CD4-positive, alpha-beta T cell treated with Interleukin-15 for 4 hours (primary cell): ENCODE measurements around the gene SUCO.
"Not testable (repeated sequence)": the region's sequence is repeated elsewhere in the genome, so short reads cannot be mapped to it uniquely, and the experiment has no call there.

Experiments
- DNase-seq: peaks from one replicate; pipeline ENCODE4 v3.0.0-alpha.2; 2020; ENCODE audit warnings: low spot score

Gene SUCO

DNA sequence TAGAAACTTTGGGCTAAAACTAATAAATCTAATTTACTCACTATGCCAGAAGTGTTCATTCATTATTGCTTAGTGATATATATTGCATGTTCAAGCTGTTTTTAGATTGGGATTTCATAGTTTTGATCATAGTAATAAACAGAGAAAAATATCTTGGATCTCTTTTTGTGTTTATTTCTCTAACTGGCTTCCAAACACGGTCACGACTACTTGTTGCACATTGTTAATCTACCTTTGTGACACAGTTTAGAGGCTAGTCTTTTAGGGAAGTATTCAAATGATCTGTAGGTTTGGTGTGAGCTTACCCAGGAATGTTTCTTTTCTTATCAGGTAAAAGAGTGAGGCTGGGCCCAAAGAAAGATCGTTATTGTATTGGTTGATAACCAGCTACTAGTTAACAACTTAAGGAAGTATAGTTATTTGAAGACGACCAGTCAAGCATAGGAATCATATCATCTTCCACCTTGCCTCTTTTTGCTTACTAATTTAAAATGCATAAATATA, 75.2 kb downstream of the SUCO start:
- no peak for DNase-seq

DNA sequence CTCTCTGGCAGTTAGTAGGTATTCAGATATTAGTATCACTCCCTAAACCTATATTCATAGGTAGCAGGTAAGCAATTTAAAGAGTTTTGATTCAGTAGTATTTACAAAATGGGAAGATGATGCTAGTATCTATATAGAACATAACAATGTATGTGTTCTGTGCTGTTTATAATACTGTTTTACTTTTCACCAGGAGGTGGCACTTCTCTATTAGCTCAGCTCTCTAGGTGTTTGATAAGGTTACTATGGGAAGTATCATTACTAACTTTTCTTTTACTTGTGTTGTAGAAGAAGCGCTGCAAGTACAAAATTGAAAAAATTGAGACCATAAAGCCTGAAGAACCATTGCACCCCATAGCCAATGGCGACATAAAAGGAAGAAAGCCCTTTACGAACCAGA, 76.6 kb downstream of the SUCO start:
- peak; percentile 54 for DNase-seq

DNA sequence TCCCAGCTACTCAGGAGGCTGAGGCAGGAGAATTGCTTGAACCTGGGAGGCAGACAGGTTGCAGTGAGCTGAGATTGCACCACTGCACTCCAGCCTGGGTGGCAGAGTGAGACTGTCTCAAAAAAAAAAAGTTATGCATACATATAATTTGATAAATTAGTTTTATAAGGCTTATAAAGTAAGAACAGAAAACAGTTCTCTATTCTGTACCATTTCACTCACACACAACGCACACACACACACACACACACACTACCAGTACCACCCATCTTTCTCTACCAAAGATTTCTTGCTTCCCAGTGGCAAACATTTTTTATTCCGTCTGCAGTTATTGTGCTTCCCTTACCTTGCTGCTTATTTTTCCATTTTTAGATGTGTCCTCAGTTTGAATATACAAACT, 79.5 kb downstream of the SUCO start:
- no peak for DNase-seq

DNA sequence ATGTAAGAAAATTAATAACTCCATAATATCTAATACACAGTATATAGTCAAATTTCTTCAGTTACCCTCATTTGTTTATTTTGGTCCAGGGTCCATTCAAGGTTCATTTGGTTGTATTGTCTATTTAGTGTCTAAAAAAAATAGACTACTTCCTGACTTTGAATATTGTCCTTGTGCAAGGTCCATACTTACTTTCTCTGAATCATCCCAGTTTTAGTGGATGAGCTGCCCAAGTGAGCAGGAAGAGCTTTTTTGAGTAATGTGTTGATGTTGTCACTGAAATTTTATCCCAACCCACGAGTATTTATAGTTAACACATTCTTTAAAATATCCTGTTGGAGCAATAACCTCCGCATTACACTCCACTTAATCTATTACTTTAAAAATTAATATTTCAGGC, 80.3 kb downstream of the SUCO start:
- DNase-seq = no peak

DNA sequence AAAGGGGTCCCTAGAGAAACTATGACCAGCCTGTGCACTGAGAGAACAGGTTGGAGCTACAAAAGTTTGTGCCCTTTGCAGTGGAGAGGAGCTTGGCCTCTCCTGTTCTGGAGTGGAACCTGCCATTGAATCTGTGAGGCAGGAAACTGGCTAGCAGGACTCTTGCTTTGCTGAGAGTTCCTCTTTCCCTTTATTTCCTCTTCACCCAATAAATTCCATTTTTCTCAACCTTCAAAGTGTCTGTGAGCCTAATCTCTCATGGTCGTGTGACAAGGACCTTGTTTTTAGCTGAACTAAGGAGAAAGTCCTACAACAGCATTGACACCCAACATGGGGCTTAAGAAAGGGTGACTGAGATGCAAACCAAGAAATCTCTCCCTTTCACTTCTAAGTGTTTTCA, 83.2 kb downstream of the SUCO start:
- DNase-seq = no peak

DNA sequence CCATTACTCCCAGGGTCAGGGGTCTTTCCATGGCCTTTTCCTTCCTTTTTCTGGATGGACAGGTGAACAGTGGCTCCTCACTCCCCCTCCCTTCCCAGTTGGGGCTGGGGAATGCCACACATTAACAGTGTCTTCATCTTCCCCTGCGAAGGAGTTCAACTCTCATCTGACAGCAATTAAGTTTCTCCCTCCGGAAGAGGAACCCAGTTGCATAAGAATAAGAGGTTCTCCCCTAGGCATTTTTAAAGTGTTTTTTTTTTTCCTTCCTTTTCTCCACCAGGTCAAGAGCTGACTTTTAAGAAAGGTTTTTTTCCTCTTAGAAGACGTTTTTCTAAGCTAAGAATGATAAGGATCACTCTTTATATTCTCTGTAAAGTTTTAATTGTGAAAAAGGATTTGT, 83.7 kb downstream of the SUCO start:
- no peak for DNase-seq

DNA sequence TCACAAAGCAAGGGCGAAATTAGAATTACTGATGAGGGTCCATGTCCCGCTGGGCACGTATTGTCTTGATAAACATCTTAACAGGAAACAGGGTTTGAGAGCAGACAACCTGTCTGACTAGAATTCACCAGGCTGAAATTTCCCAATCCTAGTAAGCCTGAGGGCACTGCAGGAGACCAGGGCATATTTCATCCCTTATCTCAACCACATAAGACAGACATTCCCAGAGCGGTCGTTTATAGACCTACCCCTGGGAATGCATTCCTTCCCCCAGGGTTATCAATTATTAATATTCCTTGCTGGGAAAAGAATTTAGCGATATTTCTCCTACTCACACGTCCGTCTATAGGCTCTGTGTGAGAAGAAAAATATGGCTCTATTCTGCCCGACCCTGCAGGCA, 87.7 kb downstream of the SUCO start:
- not testable (repeated sequence) for DNase-seq

DNA sequence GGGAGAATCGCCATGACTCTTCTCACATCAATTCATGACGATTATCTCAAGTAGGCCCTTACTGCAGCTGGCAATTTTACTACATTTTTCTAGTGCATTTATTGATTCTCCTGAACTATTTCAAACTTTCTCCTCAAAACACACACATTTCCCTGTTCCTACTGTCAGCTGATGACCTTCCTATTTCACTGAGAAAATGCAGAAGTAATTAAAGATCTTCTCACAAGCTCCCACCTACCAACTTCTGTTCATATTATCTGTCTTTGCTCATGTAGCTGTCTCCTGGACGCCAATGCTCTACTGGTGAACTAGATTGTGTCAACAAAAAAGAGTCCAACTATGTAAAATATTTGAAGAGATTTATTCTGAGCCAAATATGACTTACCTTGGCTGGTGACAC, 89.6 kb downstream of the SUCO start:
- no peak for DNase-seq

DNA sequence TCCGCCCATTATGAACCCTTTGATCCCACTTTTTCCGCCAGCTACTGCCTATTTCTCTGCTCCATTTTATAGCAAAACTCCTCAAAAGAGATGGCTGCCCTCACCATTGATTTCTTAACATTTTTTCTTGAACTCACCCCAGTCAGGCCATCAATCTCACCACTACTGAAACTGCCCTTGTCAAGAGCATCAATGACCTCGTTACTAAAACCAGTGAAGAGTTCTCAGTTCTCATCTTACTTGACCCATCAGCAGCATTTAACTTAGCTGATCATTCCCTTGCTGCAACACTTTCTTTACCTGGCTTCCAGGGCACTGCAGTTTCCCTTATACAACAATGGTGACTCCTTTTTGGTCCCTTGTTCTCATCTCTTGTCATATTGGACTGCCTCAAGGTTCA, 90.8 kb downstream of the SUCO start:
- DNase-seq = no peak

DNA sequence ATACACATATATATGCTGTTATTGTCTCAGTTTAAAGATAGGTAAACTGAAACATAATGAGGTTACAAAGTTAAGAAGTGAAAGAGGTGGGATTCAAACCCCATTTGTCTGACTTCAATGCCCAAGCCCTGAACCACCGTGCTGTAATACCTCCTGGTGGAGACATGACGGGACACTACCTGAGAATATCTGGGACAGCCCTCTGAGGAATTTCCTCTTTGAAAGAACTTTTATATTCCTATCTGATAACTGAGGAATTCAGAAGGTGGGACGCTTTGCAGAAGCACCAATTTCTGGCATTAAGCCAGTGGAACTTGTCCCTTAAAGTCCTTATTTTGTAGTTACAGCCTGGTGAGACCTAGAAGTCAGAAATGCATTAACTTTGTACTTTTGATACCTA, 93.9 kb downstream of the SUCO start:
- no peak for DNase-seq

DNA sequence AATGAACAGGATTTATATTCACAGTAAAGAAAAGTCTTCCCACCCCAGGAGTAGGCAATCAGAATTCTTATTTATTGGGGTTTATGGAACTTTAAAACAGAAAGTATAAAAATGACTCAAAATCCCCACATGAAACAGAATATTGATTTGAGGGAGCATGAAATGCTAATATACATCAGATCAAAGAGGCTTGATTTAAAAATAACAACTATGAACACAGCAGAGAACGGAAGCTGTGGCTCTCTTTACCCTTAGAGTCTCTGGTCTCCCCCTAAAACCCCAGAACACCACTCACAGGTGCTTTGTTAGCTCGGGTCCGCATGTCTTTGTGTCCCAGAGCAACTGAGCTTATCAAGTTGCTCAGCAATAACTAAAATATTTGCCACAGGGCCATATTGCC, 94.8 kb downstream of the SUCO start:
- DNase-seq = peak; percentile 27

DNA sequence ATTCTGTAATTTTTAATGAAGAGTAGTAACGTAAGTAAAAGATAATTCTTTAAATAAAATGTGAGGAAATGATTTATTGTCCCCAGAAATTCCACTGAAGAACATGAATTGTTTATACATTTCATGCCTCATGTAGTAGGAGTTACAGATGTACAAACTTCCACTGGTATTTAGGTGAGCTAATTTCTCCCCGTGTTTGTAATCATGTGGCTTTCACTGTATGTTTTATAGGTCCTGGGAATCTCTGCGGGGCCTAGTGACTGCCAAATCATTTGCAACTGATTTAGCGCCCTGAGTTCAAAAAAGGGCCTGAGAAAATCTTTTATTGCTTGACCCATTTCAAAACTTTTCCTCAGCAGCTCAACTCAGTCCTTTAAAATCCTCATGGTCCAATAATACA, 95.5 kb downstream of the SUCO start:
- no peak for DNase-seq

DNA sequence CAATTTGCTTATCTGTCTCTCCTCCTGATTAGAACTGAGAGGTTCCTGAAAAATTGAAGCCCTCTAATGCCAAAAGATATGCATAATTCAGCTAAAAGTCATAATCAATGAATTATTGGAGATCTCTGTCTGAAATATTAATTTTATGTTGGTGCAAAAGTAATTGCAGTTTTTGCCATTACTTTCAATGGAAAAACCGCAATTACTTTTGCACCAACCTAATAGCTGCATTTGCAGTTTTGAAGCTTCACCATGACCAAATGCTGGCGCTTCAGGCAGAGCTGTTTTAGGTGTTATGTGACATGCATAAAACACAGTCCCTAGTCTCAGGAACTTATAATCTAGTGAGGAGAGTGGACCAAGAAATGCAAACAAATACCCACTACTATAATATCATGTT, 96.2 kb downstream of the SUCO start:
- no peak for DNase-seq

DNA sequence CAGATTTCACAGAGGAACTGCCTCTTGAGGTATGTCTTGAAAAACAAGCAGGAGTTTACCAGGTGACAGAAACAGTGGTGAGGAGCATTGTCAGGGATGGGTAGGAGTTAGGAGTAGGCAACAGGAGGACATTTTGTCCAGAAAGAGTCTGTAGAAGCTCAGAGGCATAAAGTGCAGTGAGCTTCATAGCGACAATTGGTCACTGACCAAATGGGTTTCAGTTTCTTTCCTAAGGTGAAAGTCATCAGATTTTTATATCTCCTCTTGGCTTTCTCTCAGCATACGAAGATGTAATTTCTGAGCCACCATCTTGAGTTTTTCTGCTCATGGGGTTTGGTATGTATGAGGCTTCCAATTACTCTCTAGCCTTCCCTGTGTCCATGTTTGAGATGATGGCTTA, 96.7 kb downstream of the SUCO start:
- DNase-seq = no peak

DNA sequence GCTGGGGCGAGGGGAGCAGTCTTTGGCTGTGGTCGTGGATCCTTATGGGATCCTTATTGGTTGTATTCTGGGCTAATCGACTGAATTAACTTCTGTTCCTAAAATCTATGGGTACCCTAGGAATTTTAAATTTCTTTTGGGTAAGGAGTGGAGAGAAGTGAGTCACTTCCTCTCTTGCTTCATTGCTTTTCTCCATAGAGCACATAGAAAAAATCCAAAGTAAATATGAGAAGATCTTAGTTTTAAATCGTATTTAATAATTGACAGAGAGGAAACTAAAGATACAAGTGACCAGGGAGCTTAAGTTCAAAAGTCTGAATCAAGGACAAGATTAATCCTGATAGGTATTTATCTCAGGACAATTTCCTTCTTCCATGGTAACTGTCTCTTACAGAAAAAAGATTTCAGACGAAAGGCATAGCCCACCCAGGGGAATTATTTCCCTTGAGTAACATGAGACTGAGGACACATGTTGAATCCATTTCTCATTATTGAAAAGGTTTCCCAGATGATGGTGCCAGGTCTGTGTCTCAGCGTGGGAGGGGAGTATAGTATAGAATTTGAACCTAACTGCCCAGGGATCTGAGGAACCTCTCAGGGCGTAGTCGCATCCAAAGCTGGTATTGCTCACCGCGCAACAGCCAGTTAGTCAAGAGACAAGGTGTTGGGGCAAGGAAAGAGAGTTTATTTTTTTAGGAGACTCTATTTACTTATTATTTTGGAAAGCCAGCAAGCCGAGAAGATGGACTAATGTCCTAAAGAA, 97.3 kb downstream of the SUCO start:
- DNase-seq = no peak

DNA sequence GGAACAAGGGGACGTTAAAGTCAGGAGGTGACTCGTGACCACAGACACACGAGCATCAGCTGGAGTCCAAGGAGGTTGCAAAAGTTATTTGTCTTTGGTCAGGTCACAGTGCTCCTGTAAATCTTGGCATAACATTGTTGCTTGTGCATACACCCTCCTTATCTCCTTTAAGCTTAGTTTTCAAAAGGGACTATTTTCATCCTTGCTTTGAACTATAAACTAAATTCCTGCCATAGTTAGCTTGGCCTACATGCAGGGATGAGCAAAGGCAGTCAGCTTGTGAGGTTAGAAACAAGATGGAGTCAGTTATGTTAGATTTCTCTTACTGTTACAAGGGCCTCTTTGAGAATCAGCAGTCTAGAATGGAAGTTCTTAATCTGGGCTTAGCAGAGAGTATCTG, 97.9 kb downstream of the SUCO start:
- no peak for DNase-seq

DNA sequence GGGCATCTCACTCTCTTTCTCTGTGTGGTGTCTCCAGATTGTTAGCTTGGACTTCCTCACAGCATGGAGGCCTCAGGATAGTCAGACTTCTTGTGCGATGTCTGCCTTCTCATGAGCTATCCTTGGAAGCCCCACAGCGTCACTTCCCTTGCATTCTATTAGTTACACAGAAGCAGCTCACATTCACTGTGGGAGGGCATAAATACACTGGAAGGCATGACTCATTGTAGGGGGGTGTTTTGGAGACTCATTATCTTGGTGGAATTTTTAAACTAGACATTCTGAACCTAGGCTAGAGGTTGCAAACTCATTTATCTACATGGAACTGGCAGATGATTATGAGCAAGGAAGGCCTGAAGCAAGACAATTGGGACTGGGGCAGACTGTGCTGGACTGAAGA, 104.6 kb downstream of the SUCO start:
- DNase-seq = peak; percentile 19

DNA sequence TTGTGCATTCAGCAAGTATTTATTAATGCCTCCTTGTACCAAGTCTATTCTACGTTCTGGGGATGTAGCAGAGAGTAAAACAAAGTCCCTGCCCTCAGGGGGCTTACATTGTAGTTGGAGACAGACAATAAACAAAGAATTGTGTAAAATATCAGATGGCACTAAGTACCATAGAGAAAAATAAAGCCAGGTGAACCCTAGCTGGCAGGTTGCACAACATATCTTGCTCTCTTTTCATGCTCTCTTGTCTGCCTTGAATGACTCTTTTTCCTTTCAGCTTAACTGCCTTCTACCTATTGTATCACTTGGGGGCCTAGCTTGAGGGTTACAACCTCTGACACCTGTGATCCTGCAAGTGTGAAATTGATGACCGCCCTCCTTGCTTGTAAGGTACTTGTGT, 105.3 kb downstream of the SUCO start:
- DNase-seq = no peak

DNA sequence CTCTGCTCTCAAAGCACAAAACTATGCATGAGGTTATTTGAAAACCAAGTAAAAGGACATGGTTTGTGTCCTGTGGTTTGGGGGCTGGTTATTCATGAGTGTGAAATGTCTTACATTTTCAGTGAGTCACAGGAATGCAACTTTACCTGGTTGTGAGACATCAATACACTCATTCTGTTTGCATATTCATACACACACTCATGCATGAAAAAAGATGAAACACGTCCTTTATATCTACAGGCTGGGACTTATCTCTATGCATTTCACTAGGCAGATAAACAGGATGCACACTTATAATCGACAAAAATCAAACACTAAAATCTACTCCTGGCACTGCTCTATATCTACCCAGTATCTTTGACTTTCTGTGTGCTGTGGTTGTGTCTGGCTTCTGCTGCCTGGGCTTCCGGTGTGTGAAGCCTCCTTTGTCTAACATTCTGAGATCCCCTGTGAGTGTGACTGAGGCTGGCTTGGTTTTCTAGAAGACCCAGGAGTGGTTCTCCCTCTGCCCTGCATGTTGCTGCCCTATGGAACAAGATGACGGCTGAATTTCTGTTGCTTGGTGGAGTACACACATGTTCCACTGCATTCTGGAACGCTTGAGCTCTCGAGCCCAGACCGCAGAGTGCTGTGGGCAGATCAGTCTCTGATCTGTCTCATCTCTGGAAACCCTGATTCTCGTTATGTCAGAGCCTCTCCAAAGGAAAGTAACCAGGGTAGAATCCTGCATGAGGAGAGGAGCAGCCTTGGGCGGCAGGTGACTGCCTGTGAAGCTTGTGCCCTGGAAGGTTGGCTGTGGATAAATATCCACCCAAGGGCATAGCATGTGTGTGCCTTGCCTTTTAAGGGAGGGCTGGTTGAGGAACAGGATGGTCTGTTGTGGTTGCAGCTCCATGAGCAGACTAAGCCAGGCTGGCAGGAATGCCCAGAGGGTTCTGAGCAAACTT, 106.2 kb downstream of the SUCO start:
- DNase-seq = peak; percentile 79

DNA sequence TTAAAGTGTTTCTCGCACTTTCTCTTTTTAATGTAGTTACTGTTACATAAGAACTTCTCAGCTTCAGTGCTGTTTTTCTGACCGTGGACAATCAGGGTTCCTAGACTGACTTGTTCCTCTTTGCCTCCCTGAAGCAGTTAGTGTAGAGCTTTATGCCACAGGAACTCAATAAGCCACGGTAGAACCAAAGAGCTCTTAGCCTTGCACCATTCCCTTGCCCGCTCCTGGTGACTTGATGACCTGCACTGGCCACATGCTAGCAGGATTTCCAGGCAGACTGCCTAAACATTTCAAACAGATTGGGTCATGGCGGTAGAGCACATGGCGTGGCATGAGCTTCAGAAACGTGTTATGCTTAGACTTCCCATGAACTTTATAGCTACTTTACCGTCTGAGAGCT, 107.2 kb downstream of the SUCO start:
- no peak for DNase-seq

DNA sequence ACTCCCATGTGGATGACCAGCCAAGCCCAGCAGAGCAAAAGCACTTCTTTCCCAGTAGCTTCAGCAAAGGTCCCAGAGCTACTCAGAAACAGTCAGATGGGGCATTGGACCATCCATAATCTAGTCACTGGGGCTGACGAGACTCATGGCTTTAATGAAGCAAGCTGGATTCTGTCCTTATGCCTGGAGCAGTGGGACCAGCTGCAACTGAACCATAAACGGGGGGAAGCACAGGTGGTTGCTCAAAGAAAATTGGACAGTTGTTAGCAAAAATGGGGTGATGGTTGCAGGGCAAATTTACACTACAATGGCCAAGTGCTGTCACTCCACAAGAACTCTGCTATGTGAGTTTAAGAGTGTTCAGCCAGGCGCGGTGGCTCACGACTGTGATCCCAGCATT, 108.5 kb downstream of the SUCO start:
- no peak for DNase-seq

DNA sequence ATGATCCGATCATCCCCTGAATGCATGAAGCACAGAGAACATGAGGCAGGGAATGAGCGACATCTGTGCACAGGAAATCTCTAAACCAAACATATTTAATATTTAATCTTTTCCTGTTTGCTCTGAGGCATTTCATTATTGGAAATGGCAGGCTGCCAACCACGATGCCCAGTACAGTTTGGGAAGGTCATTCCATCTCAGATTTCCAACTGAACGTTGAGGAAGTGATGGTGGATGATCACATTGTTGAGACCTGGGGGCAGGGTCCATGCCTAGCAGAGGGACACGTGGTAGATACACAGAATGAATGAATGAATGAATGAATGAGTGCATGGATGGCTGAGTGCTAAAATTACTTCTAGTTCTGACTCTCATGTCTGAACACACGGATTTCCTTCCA, 110.0 kb downstream of the SUCO start:
- DNase-seq = no peak

DNA sequence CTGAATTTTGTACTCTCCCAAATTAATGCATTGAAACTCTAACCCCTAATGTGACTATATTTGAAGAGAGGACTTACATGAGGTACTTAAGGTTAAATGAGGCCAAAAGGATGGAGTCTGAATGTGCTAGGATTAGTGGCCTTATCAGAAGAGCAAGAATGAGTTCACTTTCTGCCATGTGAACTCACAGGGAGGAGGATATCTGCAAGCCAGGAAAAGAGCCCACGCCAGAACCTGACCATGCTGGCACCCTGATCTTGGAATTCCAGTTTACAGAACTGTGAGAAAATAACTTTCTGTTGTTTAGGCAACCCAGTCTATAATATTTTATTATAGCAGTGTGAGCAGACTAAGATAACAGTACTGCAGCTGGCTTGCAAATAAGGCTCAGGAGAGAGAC, 113.7 kb downstream of the SUCO start:
- no peak for DNase-seq
